ENCODE results near the gene GIMAP7.
"Not testable (repeated sequence)": the region's sequence is repeated elsewhere in the genome, so short reads cannot be mapped to it uniquely, and the experiment has no call there.

The GIMAP7 gene

GRCh38 chr7:150479023-150479716 lies 35.5 kb upstream of the GIMAP7 start:
- H3K36me3 ChIP-seq (replicated peaks; ENCODE audit: insufficient read depth, low read length), result no peaks in the 10 kb centered on the region
- no peaks in the 10 kb centered on the region for H3K27me3 ChIP-seq (replicated peaks; ENCODE audit: insufficient read depth, low read length)
- H3K27ac ChIP-seq (ENCODE audit: low read length), result no peak overlapping the region
- no peak overlapping the region for H3K4me3 ChIP-seq (ENCODE audit: low read length)
- H2AFZ ChIP-seq (ENCODE audit: low read length), result no peak overlapping the region
- no peaks in the 10 kb centered on the region for H3K9me2 ChIP-seq (replicated peaks; ENCODE audit: insufficient read depth, low read length)
- no peaks in the 10 kb centered on the region for H4K20me1 ChIP-seq (ENCODE audit: insufficient read depth, low read length)
- H3K4me1 ChIP-seq (ENCODE audit: low read length), result no peaks in the 10 kb centered on the region
- no peaks in the 10 kb centered on the region for H3K9me3 ChIP-seq (replicated peaks; ENCODE audit: insufficient read depth, low read length)
- H3F3A ChIP-seq (ENCODE audit: insufficient read depth, low read length), result no peaks in the 10 kb centered on the region
- DNase-seq, result no peak
- H3K4me2 ChIP-seq (ENCODE audit: low read depth, low read length), result no peak overlapping the region
- TF ChIP-seq EZH2phosphoT487 (IDR thresholded peaks at IDR 0.05; ENCODE audit: low read length) (no peak), CTCF (IDR thresholded peaks at IDR 0.05; ENCODE audit: low read length) (no peak), EZH2 (optimal IDR thresholded peaks at IDR 0.05; ENCODE audit: low read depth, low read length) (no peak)
- H3K79me2 ChIP-seq (ENCODE audit: low read length), result no peaks in the 10 kb centered on the region
- H3K9ac ChIP-seq (ENCODE audit: low read length), result no peak overlapping the region

- no peak for DNase-seq
- Histone ChIP-seq H3K36me3 (replicated peaks; ENCODE audit: insufficient read depth, low read length) (no peaks in the 10 kb centered on the region), H3K27me3 (replicated peaks; ENCODE audit: insufficient read depth, low read length) (no peaks in the 10 kb centered on the region), H3K4me1 (ENCODE audit: low read length) (no peaks in the 10 kb centered on the region), H3F3A (ENCODE audit: insufficient read depth, low read length) (no peaks in the 10 kb centered on the region), H3K4me2 (ENCODE audit: low read depth, low read length) (no peak overlapping the region), H3K27ac (ENCODE audit: low read length) (no peak overlapping the region), H3K79me2 (ENCODE audit: low read length) (no peaks in the 10 kb centered on the region), H2AFZ (ENCODE audit: low read length) (no peak overlapping the region), H3K9me3 (replicated peaks; ENCODE audit: insufficient read depth, low read length) (no peaks in the 10 kb centered on the region), H3K9me2 (replicated peaks; ENCODE audit: insufficient read depth, low read length) (no peaks in the 10 kb centered on the region), H3K4me3 (ENCODE audit: low read length) (no peak overlapping the region), H3K9ac (ENCODE audit: low read length) (no peak overlapping the region), H4K20me1 (ENCODE audit: insufficient read depth, low read length) (no peaks in the 10 kb centered on the region)
- no peak for TF ChIP-seq CTCF (IDR thresholded peaks at IDR 0.05; ENCODE audit: low read length)
- no peak for TF ChIP-seq EZH2phosphoT487 (IDR thresholded peaks at IDR 0.05; ENCODE audit: low read length)
- no peak for TF ChIP-seq EZH2 (optimal IDR thresholded peaks at IDR 0.05; ENCODE audit: low read depth, low read length)
Measured at GRCh38 chr7:150481186-150481920, 33.3 kb upstream of the GIMAP7 start.

- Histone ChIP-seq H3K9me3 (replicated peaks; ENCODE audit: insufficient read depth, low read length) (no peaks in the 10 kb centered on the region), H3K27me3 (replicated peaks; ENCODE audit: insufficient read depth, low read length) (no peaks in the 10 kb centered on the region), H3K36me3 (replicated peaks; ENCODE audit: insufficient read depth, low read length) (no peaks in the 10 kb centered on the region), H3K4me3 (ENCODE audit: low read length) (no peak overlapping the region), H3K27ac (ENCODE audit: low read length) (no peak overlapping the region), H3K9me2 (replicated peaks; ENCODE audit: insufficient read depth, low read length) (no peaks in the 10 kb centered on the region), H3K79me2 (ENCODE audit: low read length) (no peaks in the 10 kb centered on the region), H2AFZ (ENCODE audit: low read length) (no peak overlapping the region), H3K4me2 (ENCODE audit: low read depth, low read length) (no peak overlapping the region), H3K4me1 (ENCODE audit: low read length) (no peaks in the 10 kb centered on the region), H4K20me1 (ENCODE audit: insufficient read depth, low read length) (no peaks in the 10 kb centered on the region), H3K9ac (ENCODE audit: low read length) (no peak overlapping the region), H3F3A (ENCODE audit: insufficient read depth, low read length) (no peaks in the 10 kb centered on the region)
- DNase-seq, result no peak
- TF ChIP-seq EZH2phosphoT487 (IDR thresholded peaks at IDR 0.05; ENCODE audit: low read length), result no peak
- TF ChIP-seq EZH2 (optimal IDR thresholded peaks at IDR 0.05; ENCODE audit: low read depth, low read length), result no peak
- no peak for TF ChIP-seq CTCF (IDR thresholded peaks at IDR 0.05; ENCODE audit: low read length)
Measured at GRCh38 chr7:150481922-150482321, 32.8 kb upstream of the GIMAP7 start.

- not testable (repeated sequence) for H3F3A ChIP-seq (ENCODE audit: insufficient read depth, low read length); H3K4me2 ChIP-seq (ENCODE audit: low read depth, low read length); DNase-seq; H2AFZ ChIP-seq (ENCODE audit: low read length); H3K9ac ChIP-seq (ENCODE audit: low read length); H3K9me3 ChIP-seq (replicated peaks; ENCODE audit: insufficient read depth, low read length); H3K27me3 ChIP-seq (replicated peaks; ENCODE audit: insufficient read depth, low read length); H3K4me3 ChIP-seq (ENCODE audit: low read length); H4K20me1 ChIP-seq (ENCODE audit: insufficient read depth, low read length); H3K36me3 ChIP-seq (replicated peaks; ENCODE audit: insufficient read depth, low read length); H3K79me2 ChIP-seq (ENCODE audit: low read length); H3K4me1 ChIP-seq (ENCODE audit: low read length); H3K9me2 ChIP-seq (replicated peaks; ENCODE audit: insufficient read depth, low read length); H3K27ac ChIP-seq (ENCODE audit: low read length)
Measured at GRCh38 chr7:150483514-150483913, 31.2 kb upstream of the GIMAP7 start.

- not testable (repeated sequence) for H3F3A ChIP-seq (ENCODE audit: insufficient read depth, low read length); H3K27me3 ChIP-seq (replicated peaks; ENCODE audit: insufficient read depth, low read length); DNase-seq; H4K20me1 ChIP-seq (ENCODE audit: insufficient read depth, low read length); H3K4me1 ChIP-seq (ENCODE audit: low read length); H3K9ac ChIP-seq (ENCODE audit: low read length); H3K79me2 ChIP-seq (ENCODE audit: low read length); H3K9me2 ChIP-seq (replicated peaks; ENCODE audit: insufficient read depth, low read length); H3K9me3 ChIP-seq (replicated peaks; ENCODE audit: insufficient read depth, low read length); H3K4me2 ChIP-seq (ENCODE audit: low read depth, low read length); H3K27ac ChIP-seq (ENCODE audit: low read length); H2AFZ ChIP-seq (ENCODE audit: low read length); H3K36me3 ChIP-seq (replicated peaks; ENCODE audit: insufficient read depth, low read length); H3K4me3 ChIP-seq (ENCODE audit: low read length)
Measured at GRCh38 chr7:150484071-150484470, 30.6 kb upstream of the GIMAP7 start.
